GM21390 (cell line): Measurements from ENCODE around the gene CLRN1.

ENCODE experiments used
- ATAC-seq: cut with Tn5 transposase; IDR thresholded peaks from one replicate; pipeline ENCODE4 v1.9.1; 2021; ENCODE audit not compliant: unreplicated experiment

Gene CLRN1

GRCh38 chr3:150878290-150878689 is 94.2 kb downstream of the CLRN1 start:
- no peak for ATAC-seq

- no peak for ATAC-seq
Measured at GRCh38 chr3:150877303-150877702, 95.2 kb downstream of the CLRN1 start.

- ATAC-seq: no peak
Measured at GRCh38 chr3:150876611-150877265, 95.8 kb downstream of the CLRN1 start.
